Tibial nerve (tissue), 4 donors: Measurements from ENCODE around the gene CMSS1. TPM values are rescaled to one million over a fixed set of nuclear protein-coding genes. Genes with fewer than 3 reads are reported as not detected.

Source experiments
- DNase-seq, 2 donors: peaks; one replicate each; pipeline ENCODE4 v3.0.0-alpha.2; 2019; ENCODE audit warnings: low spot score in 2 of 2
- H3K27ac ChIP-seq, 4 donors: fragments of 200-600 bp; sonication (generic) in 3 of 4; one replicate each; pipeline ENCODE4 v1.5.1; 2017 to 2019; ENCODE audit warnings: mild to moderate bottlenecking in 1 of 4
- H3K27me3 ChIP-seq, 2 donors: fragments of 200-600 bp; sonication (generic) in 1 of 2; one replicate each; pipeline versions ENCODE4 v1.5.1 to v1.6.0; 2017 to 2019
- H3K36me3 ChIP-seq, 3 donors: fragments of 200-600 bp; sonication (generic); one replicate each; pipeline ENCODE4 v1.5.1; 2018 to 2019
- H3K4me1 ChIP-seq, 4 donors: fragments of 200-600 bp; sonication (generic) in 3 of 4; one replicate each; pipeline ENCODE4 v1.5.1; 2017 to 2019
- H3K4me3 ChIP-seq, 4 donors: fragments of 200-600 bp; sonication (generic) in 3 of 4; one replicate each; pipeline ENCODE4 v1.5.1; 2017 to 2019; ENCODE audit warnings: mild to moderate bottlenecking in 1 of 4, moderate library complexity in 1 of 4
- H3K9me3 ChIP-seq, 4 donors: fragments of 200-600 bp; sonication (generic) in 3 of 4; one replicate each; pipeline ENCODE4 v1.5.1; 2017 to 2019
- EP300 ChIP-seq, 2 donors: sonication (generic); formaldehyde crosslinking; IDR thresholded peaks; one replicate each; pipeline ENCODE4 v1.6.1; 2017; ENCODE audit warnings: antibody characterized with exemption in 2 of 2, mild to moderate bottlenecking in 1 of 2
- POLR2A ChIP-seq, 2 donors: fragments of 450-650 bp; IDR thresholded peaks; one replicate each; pipeline ENCODE4 v1.6.1; 2017; ENCODE audit warnings: antibody characterized with exemption in 2 of 2, mild to moderate bottlenecking in 2 of 2, moderate library complexity in 2 of 2
- WGBS, 2 donors: methylation state at CpG; one replicate each; pipeline ENCODE4 v1.1.5; 2018; 5-methylcytosine and 5-hydroxymethylcytosine counted together
- total RNA-seq, 4 donors: library from RNA; depleted of rRNA; stranded (reverse); fragments of >200 nt; gene quantifications; one replicate each; pipeline ENCODE4 v1.1.0, GENCODE V29; 2016
- TF ChIP-seq, protein P1 (sequence below), 5 experiments: fragments of 200-600 bp in 3 of 5; fragments of 450-650 bp in 2 of 5; sonication (generic) in 3 of 5; IDR thresholded peaks; one replicate each; pipeline ENCODE4 v1.5.1; 2016 to 2019; ENCODE audit warnings: antibody characterized with exemption in 5 of 5, mild to moderate bottlenecking in 3 of 5, moderate library complexity in 2 of 5

The CMSS1 gene
- total RNA-seq, 4 donors from 2014 or later, result 5.5 to 29.1 (median 15.7) TPM

DNA sequence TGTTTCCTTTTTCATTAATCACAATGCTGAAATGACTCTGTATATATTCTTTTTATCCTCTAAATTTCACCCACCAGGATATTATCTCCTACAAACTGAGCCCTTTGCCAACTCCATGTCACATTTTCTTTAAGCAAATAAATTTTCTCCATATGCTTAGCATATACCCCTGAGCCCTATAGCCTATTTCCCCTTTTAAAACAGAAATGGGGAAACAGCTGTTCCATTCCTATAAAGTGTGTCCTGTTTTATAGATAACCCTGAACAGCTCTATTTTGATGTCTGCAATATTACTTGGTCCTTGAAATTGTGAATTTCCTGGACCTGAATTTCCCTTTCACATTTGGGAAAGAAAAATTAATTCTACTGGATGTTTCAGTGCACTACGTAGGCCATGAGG, 312.3 kb downstream of the CMSS1 start:
- 67 to 74% methylated on average over 1 of the region's 1 CpG for WGBS, 2 donors
- Histone ChIP-seq H3K27ac (no peak overlapping the region), H3K4me3 (no peak overlapping the region), H3K4me1 (peaks cover 0 to 7% (median 0%) of the 10 kb centered on the region in 4 donors), H3K9me3 (no peaks in the 10 kb centered on the region), H3K36me3 (no peaks in the 10 kb centered on the region), H3K27me3 (no peaks in the 10 kb centered on the region)
- no peak for DNase-seq
- TF ChIP-seq EP300 (IDR thresholded peaks at IDR 0.05), result no peak
- TF ChIP-seq POLR2A (IDR thresholded peaks at IDR 0.05), result no peak
- TF ChIP-seq, protein P1, sequence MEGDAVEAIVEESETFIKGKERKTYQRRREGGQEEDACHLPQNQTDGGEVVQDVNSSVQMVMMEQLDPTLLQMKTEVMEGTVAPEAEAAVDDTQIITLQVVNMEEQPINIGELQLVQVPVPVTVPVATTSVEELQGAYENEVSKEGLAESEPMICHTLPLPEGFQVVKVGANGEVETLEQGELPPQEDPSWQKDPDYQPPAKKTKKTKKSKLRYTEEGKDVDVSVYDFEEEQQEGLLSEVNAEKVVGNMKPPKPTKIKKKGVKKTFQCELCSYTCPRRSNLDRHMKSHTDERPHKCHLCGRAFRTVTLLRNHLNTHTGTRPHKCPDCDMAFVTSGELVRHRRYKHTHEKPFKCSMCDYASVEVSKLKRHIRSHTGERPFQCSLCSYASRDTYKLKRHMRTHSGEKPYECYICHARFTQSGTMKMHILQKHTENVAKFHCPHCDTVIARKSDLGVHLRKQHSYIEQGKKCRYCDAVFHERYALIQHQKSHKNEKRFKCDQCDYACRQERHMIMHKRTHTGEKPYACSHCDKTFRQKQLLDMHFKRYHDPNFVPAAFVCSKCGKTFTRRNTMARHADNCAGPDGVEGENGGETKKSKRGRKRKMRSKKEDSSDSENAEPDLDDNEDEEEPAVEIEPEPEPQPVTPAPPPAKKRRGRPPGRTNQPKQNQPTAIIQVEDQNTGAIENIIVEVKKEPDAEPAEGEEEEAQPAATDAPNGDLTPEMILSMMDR (IDR thresholded peaks at IDR 0.05), result no peak

DNA sequence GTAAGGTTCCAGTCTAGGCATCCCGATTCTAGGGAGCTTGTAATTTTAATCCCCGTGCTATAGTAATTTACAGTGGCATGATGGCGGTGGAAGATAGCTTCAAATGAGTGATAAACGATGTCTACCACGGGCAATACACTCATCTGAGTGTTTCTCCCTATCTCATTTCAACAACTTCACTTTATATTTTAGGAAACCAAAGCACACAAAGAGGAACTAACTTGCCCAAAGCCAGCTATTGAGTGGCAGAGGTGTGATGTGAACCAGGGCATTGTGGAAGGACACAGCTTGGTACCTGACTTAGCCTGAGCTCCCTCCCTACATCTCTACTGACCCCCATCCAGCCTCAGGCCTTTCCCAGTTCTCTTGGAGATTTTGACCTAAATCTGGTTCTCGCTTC, 313.6 kb downstream of the CMSS1 start:
- 90 to 91% methylated on average over 6 of the region's 6 CpGs for WGBS, 2 donors
- Histone ChIP-seq H3K4me1 (peaks cover 0 to 6% (median 2%) of the 10 kb centered on the region in 4 donors), H3K27ac (no peak overlapping the region), H3K27me3 (no peaks in the 10 kb centered on the region), H3K9me3 (no peaks in the 10 kb centered on the region), H3K36me3 (no peaks in the 10 kb centered on the region), H3K4me3 (no peak overlapping the region)
- no peak for DNase-seq
- TF ChIP-seq POLR2A (IDR thresholded peaks at IDR 0.05) (no peak), EP300 (IDR thresholded peaks at IDR 0.05) (no peak)
- TF ChIP-seq, protein P1 (IDR thresholded peaks at IDR 0.05), result no peak

DNA sequence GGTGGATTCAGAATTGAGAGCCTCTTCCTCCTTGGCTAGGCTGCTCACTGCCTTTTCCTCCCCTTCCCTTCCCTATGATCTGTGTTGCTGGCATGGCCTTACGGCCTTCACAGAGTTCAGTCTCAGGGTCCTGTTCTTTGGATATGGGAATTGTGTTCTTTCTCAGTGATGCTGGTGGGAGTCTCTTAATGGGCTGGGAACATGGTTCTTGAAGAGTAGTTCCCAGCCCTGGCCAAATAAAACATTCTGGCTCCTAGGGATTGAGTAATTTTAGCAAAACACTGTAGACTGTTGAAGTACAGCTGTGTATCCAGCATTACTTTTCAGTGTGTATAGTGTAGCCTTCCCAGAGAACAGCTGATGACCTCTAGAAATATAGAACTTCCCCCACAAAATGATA, 319.3 kb downstream of the CMSS1 start:
- WGBS, 2 donors, result 42 to 48% methylated on average over 1 of the region's 1 CpG
- H3K4me3 ChIP-seq, result no peak overlapping the region
- no peaks in the 10 kb centered on the region for H3K36me3 ChIP-seq
- TF ChIP-seq, protein P1 (IDR thresholded peaks at IDR 0.05), result no peak
- TF ChIP-seq EP300 (IDR thresholded peaks at IDR 0.05), result peak in 1 of 2 donors; percentile 62
- peaks cover 0 to 18% (median 4%) of the 10 kb centered on the region in 4 donors for H3K4me1 ChIP-seq
- no peaks in the 10 kb centered on the region for H3K27me3 ChIP-seq
- peak in 1 of 2 donors; percentile 24 for DNase-seq
- peaks cover 0 to 2% (median 0%) of the 10 kb centered on the region in 4 donors for H3K9me3 ChIP-seq
- peak overlapping the region in 2 of 4 donors; percentile 58 to 79 for H3K27ac ChIP-seq

DNA sequence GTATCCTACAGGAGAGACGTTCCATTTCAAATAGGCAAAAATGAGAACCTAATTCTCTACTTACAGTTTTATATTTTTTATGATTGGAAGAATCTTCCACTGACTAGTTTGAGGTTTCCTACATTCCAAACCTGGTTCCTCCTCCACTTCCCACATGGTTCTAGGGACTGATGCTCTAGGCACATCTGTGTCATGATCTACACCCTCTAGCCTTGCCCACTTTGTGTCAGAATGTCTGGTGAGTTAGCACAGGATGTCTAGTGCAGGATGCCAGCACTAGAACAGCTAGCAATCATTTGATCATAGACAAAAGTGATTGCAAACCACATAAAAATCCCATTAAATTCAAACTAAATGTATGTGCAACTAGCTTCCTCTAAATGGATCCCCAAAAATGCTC, 323.3 kb downstream of the CMSS1 start:
- Histone ChIP-seq H3K4me1 (peaks cover 0 to 17% (median 2%) of the 10 kb centered on the region in 4 donors), H3K27me3 (no peaks in the 10 kb centered on the region), H3K9me3 (peaks cover 0 to 16% (median 0%) of the 10 kb centered on the region in 4 donors), H3K36me3 (peaks cover 0 to 10% (median 0%) of the 10 kb centered on the region in 3 donors), H3K4me3 (no peak overlapping the region), H3K27ac (no peak overlapping the region)
- TF ChIP-seq EP300 (IDR thresholded peaks at IDR 0.05), result no peak
- no peak for TF ChIP-seq POLR2A (IDR thresholded peaks at IDR 0.05)
- TF ChIP-seq, protein P1 (IDR thresholded peaks at IDR 0.05), result no peak
- DNase-seq, result no peak
- WGBS, 2 donors, result 95 to 97% methylated on average over 1 of the region's 1 CpG

DNA sequence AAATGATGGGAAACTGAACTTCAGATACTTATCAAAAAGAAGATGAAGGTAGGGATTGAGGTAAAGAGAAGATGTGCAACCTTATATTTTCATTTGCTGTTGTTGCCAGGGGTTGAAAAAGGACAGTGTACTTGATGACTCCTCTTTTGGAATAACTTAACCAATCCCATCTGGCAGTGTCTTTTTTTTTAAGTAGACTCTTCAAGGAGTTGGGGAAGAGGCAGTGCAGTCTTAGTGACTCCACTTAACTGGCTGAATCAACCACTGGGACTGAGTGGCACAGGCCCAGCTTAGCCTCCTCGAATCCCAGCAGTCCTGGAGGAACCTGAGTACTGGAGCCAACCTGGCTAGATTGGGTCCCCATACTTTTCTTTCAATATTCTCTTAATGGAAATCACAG, 323.9 kb downstream of the CMSS1 start:
- Histone ChIP-seq H3K27me3 (no peaks in the 10 kb centered on the region), H3K27ac (no peak overlapping the region), H3K4me3 (no peak overlapping the region), H3K9me3 (peaks cover 0 to 16% (median 0%) of the 10 kb centered on the region in 4 donors), H3K36me3 (peaks cover 0 to 10% (median 0%) of the 10 kb centered on the region in 3 donors), H3K4me1 (peaks cover 0 to 11% (median 0%) of the 10 kb centered on the region in 4 donors)
- no peak for TF ChIP-seq EP300 (IDR thresholded peaks at IDR 0.05)
- TF ChIP-seq, protein P1 (IDR thresholded peaks at IDR 0.05), result no peak
- no peak for TF ChIP-seq POLR2A (IDR thresholded peaks at IDR 0.05)
- DNase-seq, result no peak
- WGBS, 2 donors, result 84 to 88% methylated on average over 1 of the region's 1 CpG
